ENCODE measurements around the gene USP44.

DNA sequence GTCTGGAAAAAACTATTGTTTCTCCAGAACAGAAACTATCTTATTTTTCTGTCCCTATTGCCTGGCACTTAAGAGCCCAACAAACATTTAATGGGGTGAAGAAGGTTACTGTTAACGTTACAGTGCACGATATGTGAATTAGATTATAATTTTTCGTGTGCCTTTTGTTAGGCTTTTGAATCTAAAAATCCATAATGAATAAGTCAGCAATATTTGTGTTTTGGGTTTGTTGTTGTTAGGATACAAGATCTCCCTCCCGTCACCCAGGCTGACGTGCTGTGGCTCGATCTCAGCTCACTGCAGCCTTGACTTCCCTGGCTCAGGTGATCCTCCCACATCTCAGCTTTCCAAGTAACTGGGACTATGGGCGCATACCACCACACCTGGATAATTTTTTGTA is 69.4 kb downstream of the USP44 start:
- TF ChIP-seq, protein P1, sequence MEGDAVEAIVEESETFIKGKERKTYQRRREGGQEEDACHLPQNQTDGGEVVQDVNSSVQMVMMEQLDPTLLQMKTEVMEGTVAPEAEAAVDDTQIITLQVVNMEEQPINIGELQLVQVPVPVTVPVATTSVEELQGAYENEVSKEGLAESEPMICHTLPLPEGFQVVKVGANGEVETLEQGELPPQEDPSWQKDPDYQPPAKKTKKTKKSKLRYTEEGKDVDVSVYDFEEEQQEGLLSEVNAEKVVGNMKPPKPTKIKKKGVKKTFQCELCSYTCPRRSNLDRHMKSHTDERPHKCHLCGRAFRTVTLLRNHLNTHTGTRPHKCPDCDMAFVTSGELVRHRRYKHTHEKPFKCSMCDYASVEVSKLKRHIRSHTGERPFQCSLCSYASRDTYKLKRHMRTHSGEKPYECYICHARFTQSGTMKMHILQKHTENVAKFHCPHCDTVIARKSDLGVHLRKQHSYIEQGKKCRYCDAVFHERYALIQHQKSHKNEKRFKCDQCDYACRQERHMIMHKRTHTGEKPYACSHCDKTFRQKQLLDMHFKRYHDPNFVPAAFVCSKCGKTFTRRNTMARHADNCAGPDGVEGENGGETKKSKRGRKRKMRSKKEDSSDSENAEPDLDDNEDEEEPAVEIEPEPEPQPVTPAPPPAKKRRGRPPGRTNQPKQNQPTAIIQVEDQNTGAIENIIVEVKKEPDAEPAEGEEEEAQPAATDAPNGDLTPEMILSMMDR (IDR thresholded peaks at IDR 0.05), result no peak
- TF ChIP-seq POLR2A (IDR thresholded peaks at IDR 0.05) (no peak), POLR2AphosphoS5 (IDR thresholded peaks at IDR 0.05) (no peak)

Measured in prostate gland (tissue), 2 donors.